PC-3 (cell line): ENCODE data around the gene MICALL2. TPM values are rescaled to one million over a fixed set of nuclear protein-coding genes. Genes with fewer than 3 reads are reported as not detected.

Experiments used
- ATAC-seq: fragments of 200-7000 bp; cut with Tn5 transposase; 2 replicates; pipeline ENCODE4 v1.9.1; 2020; ENCODE audit warnings: mild to moderate bottlenecking, moderate library complexity
- BruUV-seq: library from RNA; stranded (reverse); fragments of 400-500 nt; replicated peaks from 2 replicates; lab custom pipeline; 2021; lab: Mats Ljungman, UMichigan
- CTCF ChIA-PET: fragments of 300-600 bp; sonication (Branson Sonifier 250); formaldehyde crosslinking; loops from one replicate; lab custom pipeline; 2022; ENCODE audit warnings: antibody characterized with exemption; lab: Charles Lee
- POLR2A ChIA-PET: fragments of 300-600 bp; sonication (Branson Sonifier 250); formaldehyde crosslinking; loops from one replicate; lab custom pipeline; 2022; ENCODE audit warnings: antibody characterized with exemption; ENCODE audit not compliant: unreplicated experiment; lab: Charles Lee
- DNase-seq: peaks from one replicate; pipeline ENCODE4 v3.0.0-alpha.2; 2015
- H2AFZ ChIP-seq: fragments of 300-600 bp; sonication (generic); 2 replicates; pipeline ENCODE4 v1.6.0; 2016; ENCODE audit warnings: antibody characterized with exemption, low read length
- H3F3A ChIP-seq: fragments of 300-600 bp; sonication (generic); one replicate; pipeline ENCODE4 v1.6.0; 2017; ENCODE audit warnings: antibody characterized with exemption, low read length, control low read depth, mild to moderate bottlenecking; ENCODE audit not compliant: unreplicated experiment
- H3K27ac ChIP-seq: fragments of 300-600 bp; sonication (generic); 2 replicates; pipeline ENCODE4 v1.5.1; 2016; ENCODE audit warnings: mild to moderate bottlenecking, low read length
- H3K27me3 ChIP-seq: fragments of 300-600 bp; sonication (generic); 2 replicates; pipeline ENCODE4 v1.6.1; 2016; ENCODE audit warnings: low read length, mixed read lengths
- H3K36me3 ChIP-seq: fragments of 300-600 bp; sonication (generic); 2 replicates; pipeline ENCODE4 v1.6.1; 2016; ENCODE audit warnings: low read depth, mixed run types, low read length, mixed read lengths
- H3K4me1 ChIP-seq: fragments of 300-600 bp; sonication (generic); 2 replicates; pipeline ENCODE4 v1.5.1; 2016; ENCODE audit warnings: low read length; ENCODE audit not compliant: insufficient read depth
- H3K4me2 ChIP-seq: fragments of 300-600 bp; sonication (generic); 2 replicates; pipeline ENCODE4 v1.6.0; 2016; ENCODE audit warnings: low read length
- H3K4me3 ChIP-seq: fragments of 300-600 bp; sonication (generic); 2 replicates; pipeline ENCODE4 v1.5.1; 2016; ENCODE audit warnings: mild to moderate bottlenecking, low read length, mixed read lengths
- H3K79me2 ChIP-seq: fragments of 300-600 bp; sonication (generic); 2 replicates; pipeline ENCODE4 v1.6.1; 2017; ENCODE audit warnings: low read length, mixed read lengths
- H3K9ac ChIP-seq: fragments of 300-600 bp; sonication (generic); 2 replicates; pipeline ENCODE4 v1.6.0; 2016; ENCODE audit warnings: mild to moderate bottlenecking, low read length
- H3K9me2 ChIP-seq: fragments of 300-600 bp; sonication (generic); replicated peaks from 2 replicates; pipeline ENCODE4 v1.6.1; 2016; ENCODE audit warnings: mixed run types, low read length, mixed read lengths
- H3K9me3 ChIP-seq: fragments of 300-600 bp; sonication (generic); 2 replicates; pipeline ENCODE4 v1.6.1; 2016; ENCODE audit warnings: low read length, mixed read lengths
- H4K20me1 ChIP-seq: fragments of 300-600 bp; sonication (generic); 2 replicates; pipeline ENCODE4 v1.6.1; 2016; ENCODE audit warnings: low read length, mixed read lengths
- EZH2 ChIP-seq: fragments of 300-600 bp; sonication (generic); IDR thresholded peaks from one replicate; pipeline ENCODE4 v1.6.1; 2017; ENCODE audit warnings: antibody characterized with exemption, mild to moderate bottlenecking, low read length; ENCODE audit not compliant: unreplicated experiment
- EZH2phosphoT487 ChIP-seq: fragments of 300-600 bp; sonication (generic); IDR thresholded peaks from 2 replicates; pipeline ENCODE4 v1.6.1; 2018; ENCODE audit warnings: mild to moderate bottlenecking, antibody characterized with exemption, low read length, borderline replicate concordance
- intact Hi-C: fragments of 100-400 bp; cut with micrococcal nuclease; formaldehyde crosslinking; loops from 2 replicates; pipeline ENCODE4 v1.9.0; 2023
- total RNA-seq: library from RNA; depleted of rRNA; stranded (reverse); fragments of >200 nt; gene quantifications from 2 replicates; pipeline ENCODE4 v1.2.3, GENCODE V29; 2014
- TF ChIP-seq, protein P1 (sequence below): fragments of 300-600 bp; sonication (generic); conservative IDR thresholded peaks from 2 replicates; pipeline ENCODE4 v1.5.1; 2017; ENCODE audit warnings: antibody characterized with exemption, low read depth, mild to moderate bottlenecking, low read length

The MICALL2 gene
- total RNA-seq, 1 experiment from 2014 or later, result 52.8 TPM

DNA sequence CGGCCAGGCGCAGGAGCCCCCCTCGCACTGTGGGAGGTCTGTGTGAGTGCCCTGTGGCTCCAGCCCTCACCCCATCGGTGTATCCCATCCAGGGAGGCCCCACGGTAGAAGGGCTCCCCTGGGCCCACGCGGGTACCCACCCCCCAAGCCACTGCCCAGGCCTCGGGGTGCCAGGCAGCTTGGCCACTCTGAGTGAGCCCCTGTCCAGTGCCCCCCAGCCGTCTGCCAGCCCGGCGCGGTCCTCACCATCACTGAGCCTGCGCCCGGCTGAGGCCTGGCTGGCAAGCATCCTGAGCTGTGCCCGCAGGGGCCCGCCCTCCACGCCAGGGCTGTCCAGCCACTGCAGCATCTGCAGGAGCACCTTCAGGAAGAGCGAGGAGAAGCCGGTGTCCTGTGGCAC is 19.2 kb upstream of the MICALL2 start:
- Histone ChIP-seq H3K9me3 (no peaks in the 10 kb centered on the region), H3F3A (no peaks in the 10 kb centered on the region), H4K20me1 (no peaks in the 10 kb centered on the region), H3K27ac (no peak overlapping the region), H2AFZ (no peak overlapping the region), H3K4me1 (no peaks in the 10 kb centered on the region), H3K9me2 (no peaks in the 10 kb centered on the region), H3K79me2 (no peaks in the 10 kb centered on the region), H3K4me3 (no peak overlapping the region), H3K9ac (no peak overlapping the region), H3K36me3 (peaks cover 9% of the 10 kb centered on the region; the same call in 1 of the 2 replicates), H3K27me3 (no peaks in the 10 kb centered on the region), H3K4me2 (no peak overlapping the region)
- CTCF ChIA-PET, result no interaction called here
- no TSS peak for BruUV-seq
- no peak for ATAC-seq
- DNase-seq, result no peak
- no peak for TF ChIP-seq EZH2
- TF ChIP-seq, protein P1, sequence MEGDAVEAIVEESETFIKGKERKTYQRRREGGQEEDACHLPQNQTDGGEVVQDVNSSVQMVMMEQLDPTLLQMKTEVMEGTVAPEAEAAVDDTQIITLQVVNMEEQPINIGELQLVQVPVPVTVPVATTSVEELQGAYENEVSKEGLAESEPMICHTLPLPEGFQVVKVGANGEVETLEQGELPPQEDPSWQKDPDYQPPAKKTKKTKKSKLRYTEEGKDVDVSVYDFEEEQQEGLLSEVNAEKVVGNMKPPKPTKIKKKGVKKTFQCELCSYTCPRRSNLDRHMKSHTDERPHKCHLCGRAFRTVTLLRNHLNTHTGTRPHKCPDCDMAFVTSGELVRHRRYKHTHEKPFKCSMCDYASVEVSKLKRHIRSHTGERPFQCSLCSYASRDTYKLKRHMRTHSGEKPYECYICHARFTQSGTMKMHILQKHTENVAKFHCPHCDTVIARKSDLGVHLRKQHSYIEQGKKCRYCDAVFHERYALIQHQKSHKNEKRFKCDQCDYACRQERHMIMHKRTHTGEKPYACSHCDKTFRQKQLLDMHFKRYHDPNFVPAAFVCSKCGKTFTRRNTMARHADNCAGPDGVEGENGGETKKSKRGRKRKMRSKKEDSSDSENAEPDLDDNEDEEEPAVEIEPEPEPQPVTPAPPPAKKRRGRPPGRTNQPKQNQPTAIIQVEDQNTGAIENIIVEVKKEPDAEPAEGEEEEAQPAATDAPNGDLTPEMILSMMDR, result no peak
- TF ChIP-seq EZH2phosphoT487, result no peak
- intact Hi-C loops, result no loop called here
- POLR2A ChIA-PET, result no interaction called here

DNA sequence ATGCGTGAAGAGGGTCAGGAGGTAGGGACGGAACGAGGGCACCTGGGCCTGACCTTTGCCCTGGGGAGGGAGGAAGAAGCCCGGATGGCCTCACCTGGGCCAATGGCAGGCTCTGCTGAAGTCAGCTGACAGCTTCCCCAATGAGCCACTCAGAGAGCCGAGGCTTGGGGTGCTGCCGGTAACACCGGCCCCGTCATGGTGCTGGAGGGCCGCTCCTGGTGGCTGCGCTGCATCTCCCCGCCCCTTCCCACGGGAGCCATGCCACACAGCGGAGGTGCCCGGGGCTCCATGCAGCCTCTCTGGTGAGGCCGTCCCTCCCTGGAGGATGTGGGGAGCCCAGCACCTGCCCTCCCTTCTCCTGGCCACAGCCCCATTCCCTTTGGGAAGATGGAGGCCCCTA is 17.6 kb upstream of the MICALL2 start:
- H3K27ac ChIP-seq, result no peak overlapping the region
- DNase-seq (no peak), ATAC-seq (no peak)
- TF ChIP-seq EZH2phosphoT487 (no peak), EZH2 (no peak)
- TF ChIP-seq, protein P1, result no peak
- no TSS peak for BruUV-seq
- H3F3A ChIP-seq, result no peaks in the 10 kb centered on the region
- POLR2A ChIA-PET, result no interaction called here
- H3K79me2 ChIP-seq, result no peaks in the 10 kb centered on the region
- no peaks in the 10 kb centered on the region for H3K9me3 ChIP-seq
- H2AFZ ChIP-seq, result no peak overlapping the region
- H3K27me3 ChIP-seq, result no peaks in the 10 kb centered on the region
- H3K36me3 ChIP-seq, result peaks cover 11% of the 10 kb centered on the region; the same call in 1 of the 2 replicates
- no peaks in the 10 kb centered on the region for H4K20me1 ChIP-seq
- H3K4me1 ChIP-seq, result no peaks in the 10 kb centered on the region
- intact Hi-C loops, result no loop called here
- no peaks in the 10 kb centered on the region for H3K9me2 ChIP-seq
- CTCF ChIA-PET, result no interaction called here
- H3K4me3 ChIP-seq, result no peak overlapping the region
- H3K9ac ChIP-seq, result no peak overlapping the region
- no peak overlapping the region for H3K4me2 ChIP-seq

DNA sequence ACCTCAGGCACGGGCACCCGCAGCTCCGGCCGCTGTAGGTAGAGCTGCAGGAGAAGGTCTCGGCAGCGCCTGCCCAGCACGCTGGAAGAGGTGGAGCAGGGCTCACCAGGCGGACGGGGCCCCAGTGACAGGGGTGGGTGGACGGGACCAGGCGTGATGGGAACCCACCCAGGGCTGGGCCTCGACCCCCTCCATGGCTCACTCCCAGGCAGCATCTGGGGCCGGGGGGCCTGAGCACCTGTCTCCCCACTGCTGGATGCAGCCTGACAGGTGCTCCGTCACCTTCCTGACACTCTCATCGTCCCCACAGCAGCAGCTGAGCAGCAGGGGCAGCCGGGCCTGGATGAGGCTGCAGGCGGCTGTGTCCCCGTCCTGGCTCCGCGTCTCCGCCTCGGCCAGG is 16.7 kb upstream of the MICALL2 start:
- Histone ChIP-seq H2AFZ (no peak overlapping the region), H3K79me2 (no peaks in the 10 kb centered on the region), H3K27me3 (no peaks in the 10 kb centered on the region), H3K27ac (no peak overlapping the region), H4K20me1 (no peaks in the 10 kb centered on the region), H3K9me2 (no peaks in the 10 kb centered on the region), H3K36me3 (peaks cover 11% of the 10 kb centered on the region; the same call in 1 of the 2 replicates), H3K4me3 (no peak overlapping the region), H3K9me3 (no peaks in the 10 kb centered on the region), H3K4me1 (no peaks in the 10 kb centered on the region), H3K9ac (no peak overlapping the region), H3K4me2 (no peak overlapping the region), H3F3A (no peaks in the 10 kb centered on the region)
- DNase-seq (no peak), ATAC-seq (no peak)
- ChIA-PET POLR2A (no interaction called here), CTCF (no interaction called here)
- no TSS peak for BruUV-seq
- no peak for TF ChIP-seq EZH2phosphoT487
- TF ChIP-seq, protein P1, result no peak
- TF ChIP-seq EZH2, result no peak
- intact Hi-C loops, result no loop called here
